Activated naive CD4-positive, alpha-beta T cell treated with anti-CD3 and anti-CD28 coated beads, Interleukin-2, amount 50 U/mL, for 16 hours (primary cell): Measurements from ENCODE around the gene CDK6.

ENCODE experiments used
- DNase-seq: peaks from one replicate; pipeline ENCODE4 v3.0.0-alpha.2; 2020

CDK6 gene

GRCh38 chr7:92634924-92635519 lies 201.4 kb downstream of the CDK6 start:
- no peak for DNase-seq

- no peak for DNase-seq
These were observed 202.2 kb downstream of the CDK6 start for GRCh38 chr7:92634205-92634604.

GRCh38 chr7:92633211-92633906 lies 203.0 kb downstream of the CDK6 start:
- DNase-seq: no peak

- no peak for DNase-seq
These were observed 203.6 kb downstream of the CDK6 start for GRCh38 chr7:92632791-92633190.

- DNase-seq: no peak
These were observed 204.4 kb downstream of the CDK6 start for GRCh38 chr7:92631850-92632487.

GRCh38 chr7:92631067-92631849 lies 205.1 kb downstream of the CDK6 start:
- DNase-seq: peak; percentile 60

GRCh38 chr7:92629779-92630178 lies 206.6 kb downstream of the CDK6 start:
- DNase-seq: no peak

GRCh38 chr7:92627956-92628355 lies 208.4 kb downstream of the CDK6 start:
- DNase-seq: no peak

GRCh38 chr7:92626281-92626809 lies 210.0 kb downstream of the CDK6 start:
- DNase-seq: no peak

- no peak for DNase-seq
These were observed 210.8 kb downstream of the CDK6 start for GRCh38 chr7:92625617-92626016.

GRCh38 chr7:92624298-92624996 lies 211.9 kb downstream of the CDK6 start:
- no peak for DNase-seq

- DNase-seq: no peak
These were observed 212.8 kb downstream of the CDK6 start for GRCh38 chr7:92623544-92623943.

- no peak for DNase-seq
These were observed 213.7 kb downstream of the CDK6 start for GRCh38 chr7:92622685-92623084.

GRCh38 chr7:92622030-92622429 lies 214.3 kb downstream of the CDK6 start:
- no peak for DNase-seq

GRCh38 chr7:92621561-92622023 lies 214.8 kb downstream of the CDK6 start:
- no peak for DNase-seq

- peak; percentile 83 for DNase-seq
These were observed 215.3 kb downstream of the CDK6 start for GRCh38 chr7:92621026-92621540.

- DNase-seq: no peak
These were observed 220.5 kb downstream of the CDK6 start for GRCh38 chr7:92615861-92616260.

GRCh38 chr7:92614660-92615174 lies 221.7 kb downstream of the CDK6 start:
- no peak for DNase-seq

GRCh38 chr7:92613720-92614119 lies 222.7 kb downstream of the CDK6 start:
- no peak for DNase-seq

- DNase-seq: no peak
These were observed 223.2 kb downstream of the CDK6 start for GRCh38 chr7:92613214-92613613.

GRCh38 chr7:92612501-92612900 lies 223.9 kb downstream of the CDK6 start:
- DNase-seq: no peak

- DNase-seq: no peak
These were observed 224.6 kb downstream of the CDK6 start for GRCh38 chr7:92611735-92612134.
